Neural cell (in vitro differentiated cells): Measurements from ENCODE around the gene ABCC8. TPM values are rescaled to one million over a fixed set of nuclear protein-coding genes. Genes with fewer than 3 reads are reported as not detected.

ENCODE experiments used
- H2AFZ ChIP-seq: fragments of 200-600, 300-800 bp; sonication (generic), shearing (Covaris generic); 2 replicates; pipeline ENCODE4 v1.6.0; 2014; ENCODE audit warnings: low read depth, mild to moderate bottlenecking, antibody characterized with exemption, low read length, moderate library complexity
- H3F3A ChIP-seq: fragments of 200-600 bp; shearing (Covaris generic); 2 replicates; pipeline ENCODE4 v1.6.1; 2016; ENCODE audit warnings: mild to moderate bottlenecking, moderate library complexity, mixed read lengths, antibody characterized with exemption, low read length; ENCODE audit not compliant: insufficient read depth, poor library complexity, severe bottlenecking
- H3K27ac ChIP-seq: fragments of 200-600, 300-800 bp; sonication (generic), shearing (Covaris generic); 2 replicates; pipeline ENCODE4 v1.5.1; 2014; ENCODE audit warnings: mild to moderate bottlenecking, low read length, moderate library complexity
- H3K27me3 ChIP-seq: fragments of 300-800, 200-600 bp; sonication (generic), shearing (Covaris generic); 2 replicates; pipeline ENCODE4 v1.6.0; 2014; ENCODE audit warnings: mild to moderate bottlenecking, low read depth, low read length, moderate library complexity; ENCODE audit not compliant: insufficient read depth
- H3K36me3 ChIP-seq: fragments of 300-800, 200-600 bp; sonication (generic), shearing (Covaris generic); 2 replicates; pipeline ENCODE4 v1.5.1; 2014; ENCODE audit warnings: mild to moderate bottlenecking, antibody characterized with exemption, low read length, moderate library complexity; ENCODE audit not compliant: insufficient read depth
- H3K4me2 ChIP-seq: fragments of 300-800, 200-600 bp; sonication (generic), shearing (Covaris generic); 2 replicates; pipeline ENCODE4 v1.6.0; 2014; ENCODE audit warnings: mild to moderate bottlenecking, low read length
- H3K4me3 ChIP-seq: fragments of 300-800, 200-600 bp; sonication (generic), shearing (Covaris generic); 2 replicates; pipeline ENCODE4 v1.5.1; 2014; ENCODE audit warnings: mild to moderate bottlenecking, low read length, moderate library complexity
- H3K79me2 ChIP-seq: fragments of 200-600 bp; shearing (Covaris generic); replicated peaks from 2 replicates; pipeline ENCODE4 v1.6.0; 2014; ENCODE audit warnings: mild to moderate bottlenecking, low read length, moderate library complexity; ENCODE audit not compliant: insufficient read depth
- H3K9ac ChIP-seq: fragments of 300-800, 200-600 bp; sonication (generic), shearing (Covaris generic); 2 replicates; pipeline ENCODE4 v1.6.1; 2016; ENCODE audit warnings: mild to moderate bottlenecking, low read length, mixed read lengths
- H3K9me2 ChIP-seq: fragments of 200-600 bp; shearing (Covaris generic); 2 replicates; pipeline ENCODE4 v1.6.1; 2016; ENCODE audit warnings: mild to moderate bottlenecking, low read length, mixed read lengths; ENCODE audit not compliant: insufficient read depth
- H3K9me3 ChIP-seq: fragments of 200-600, 300-800 bp; sonication (generic), shearing (Covaris generic); 2 replicates; pipeline ENCODE4 v1.6.1; 2016; ENCODE audit warnings: mild to moderate bottlenecking, mixed run types, low read length, moderate library complexity, mixed read lengths
- H4K20me1 ChIP-seq: fragments of 200-600 bp; shearing (Covaris generic); 2 replicates; pipeline ENCODE4 v1.6.1; 2016; ENCODE audit warnings: mild to moderate bottlenecking, mixed run types; ENCODE audit not compliant: insufficient read depth
- CTCF ChIP-seq: fragments of 450-650 bp; IDR thresholded peaks from 2 replicates; pipeline ENCODE4 v1.5.1; 2014; ENCODE audit warnings: antibody characterized with exemption, mild to moderate bottlenecking, moderate library complexity; ENCODE audit not compliant: poor library complexity, severe bottlenecking
- EP300 ChIP-seq: fragments of 450-650 bp; conservative IDR thresholded peaks from 2 replicates; pipeline ENCODE4 v1.6.1; 2014; ENCODE audit warnings: antibody characterized with exemption, mild to moderate bottlenecking, moderate library complexity; ENCODE audit not compliant: poor library complexity, severe bottlenecking
- EZH2 ChIP-seq: fragments of 200-600, 300-800 bp; shearing (Covaris generic), sonication (generic); IDR thresholded peaks from 2 replicates; pipeline ENCODE4 v1.6.1; 2014; ENCODE audit warnings: antibody characterized with exemption, low read length, borderline replicate concordance, mild to moderate bottlenecking; ENCODE audit not compliant: insufficient read depth, poor library complexity, severe bottlenecking
- MXI1 ChIP-seq: fragments of 450-650 bp; conservative IDR thresholded peaks from 2 replicates; pipeline ENCODE4 v1.6.1; 2014; ENCODE audit warnings: antibody characterized with exemption, mild to moderate bottlenecking; ENCODE audit not compliant: poor library complexity, severe bottlenecking
- POLR2AphosphoS5 ChIP-seq: IDR thresholded peaks from 2 replicates; pipeline ENCODE4 v1.6.1; 2012
- RAD21 ChIP-seq: fragments of 450-650 bp; conservative IDR thresholded peaks from 2 replicates; pipeline ENCODE4 v1.6.1; 2014; ENCODE audit warnings: antibody characterized with exemption, mild to moderate bottlenecking, moderate library complexity
- REST ChIP-seq: IDR thresholded peaks from 2 replicates; pipeline ENCODE4 v1.6.1; 2012; ENCODE audit warnings: borderline replicate concordance
- SMC3 ChIP-seq: fragments of 450-650 bp; conservative IDR thresholded peaks from 2 replicates; pipeline ENCODE4 v1.6.1; 2014; ENCODE audit warnings: antibody characterized with exemption, mild to moderate bottlenecking, moderate library complexity; ENCODE audit not compliant: poor library complexity
- TAF1 ChIP-seq: IDR thresholded peaks from 2 replicates; pipeline ENCODE4 v1.6.1; 2012; ENCODE audit warnings: low read depth
- polyA plus RNA-seq: library from polyadenylated mRNA; depleted of rRNA; stranded (reverse); fragments of >200 nt; gene quantifications from 2 replicates; pipeline ENCODE4 v1.2.3, GENCODE V29; 2014

The ABCC8 gene
- polyA plus RNA-seq, 1 donor from 2014 or later = 13.2 TPM

- Histone ChIP-seq H3F3A (no peaks in the 10 kb centered on the region), H3K9ac (no peak overlapping the region), H3K4me2 (no peak overlapping the region), H3K9me2 (no peaks in the 10 kb centered on the region), H3K4me3 (no peak overlapping the region), H3K79me2 (no peaks in the 10 kb centered on the region), H3K27me3 (peaks cover 33% of the 10 kb centered on the region), H2AFZ (no peak overlapping the region), H3K27ac (no peak overlapping the region), H3K36me3 (no peaks in the 10 kb centered on the region), H4K20me1 (no peaks in the 10 kb centered on the region), H3K9me3 (no peaks in the 10 kb centered on the region)
- TF ChIP-seq POLR2AphosphoS5 (no peak), MXI1 (no peak), EZH2 (no peak), REST (no peak), TAF1 (no peak), RAD21 (no peak), SMC3 (no peak), CTCF (no peak), EP300 (no peak)
Measured at GRCh38 chr11:17472467-17472866, 4.2 kb downstream of the ABCC8 start.

- H3K36me3 ChIP-seq = no peaks in the 10 kb centered on the region
- no peaks in the 10 kb centered on the region for H3K9me3 ChIP-seq
Measured at GRCh38 chr11:17471501-17471900, 5.1 kb downstream of the ABCC8 start.

More at GRCh38 chr11:17471501-17471900, 5.1 kb downstream of the ABCC8 start:
- Histone ChIP-seq H3K27me3 (peaks cover 26% of the 10 kb centered on the region), H4K20me1 (no peaks in the 10 kb centered on the region), H3K4me3 (no peak overlapping the region), H3K79me2 (no peaks in the 10 kb centered on the region), H2AFZ (no peak overlapping the region), H3K27ac (no peak overlapping the region), H3F3A (no peaks in the 10 kb centered on the region), H3K9ac (no peak overlapping the region), H3K4me2 (no peak overlapping the region), H3K9me2 (no peaks in the 10 kb centered on the region)
- TF ChIP-seq POLR2AphosphoS5 (no peak), REST (no peak), RAD21 (no peak), SMC3 (no peak), TAF1 (no peak), EZH2 (no peak), MXI1 (no peak), EP300 (no peak), CTCF (no peak)
